Measurements from ENCODE around the gene GABBR2. TPM values are rescaled to one million over a fixed set of nuclear protein-coding genes. Genes with fewer than 3 reads are reported as not detected.
"Not testable (repeated sequence)": the region's sequence is repeated elsewhere in the genome, so short reads cannot be mapped to it uniquely, and the experiment has no call there.

Gene GABBR2
- total RNA-seq, 2 experiments from 2014 or later: not detected

DNA sequence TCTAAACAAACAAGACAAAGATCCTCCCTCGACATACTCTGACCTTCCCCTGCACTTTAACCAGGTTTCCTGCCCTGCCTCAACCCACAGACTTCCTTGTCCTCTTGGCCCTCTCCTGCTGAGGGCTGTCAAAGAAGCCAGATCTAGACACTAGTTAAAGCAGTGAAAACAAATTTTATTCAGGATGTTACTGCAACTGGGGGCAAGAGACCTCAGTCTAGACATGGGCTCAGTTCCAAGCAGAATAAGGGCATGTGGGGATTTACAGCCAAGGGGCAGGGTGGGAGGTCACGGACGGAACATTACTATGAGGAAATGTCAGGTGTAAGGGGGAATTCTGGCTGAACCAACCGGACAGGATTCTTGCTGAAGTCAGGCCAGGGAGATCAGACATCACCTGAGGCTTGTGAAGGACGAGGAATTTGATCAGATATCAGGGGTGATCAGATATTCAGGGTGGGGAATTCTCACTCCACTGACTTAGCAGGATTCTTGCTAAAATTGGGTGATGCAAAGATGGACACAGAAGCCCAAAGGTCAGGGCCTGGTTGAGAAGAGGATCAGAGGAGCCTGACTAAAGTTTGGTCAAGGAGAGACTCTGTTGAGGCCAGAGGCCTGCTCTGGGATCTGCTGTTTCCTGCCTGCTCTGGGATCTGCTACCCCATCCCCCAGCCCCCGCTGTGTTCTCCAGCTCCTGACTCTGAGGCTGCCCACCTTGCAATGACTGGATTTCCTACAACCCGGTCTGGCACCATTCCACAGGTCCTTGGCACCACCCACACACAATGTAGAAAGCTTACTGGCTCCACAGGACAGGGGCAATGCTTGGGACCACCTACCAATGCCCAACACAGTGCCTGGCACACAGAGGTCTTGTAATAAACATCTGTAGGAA lies 21.5 kb downstream of the GABBR2 start:
- H3K36me3 ChIP-seq (ENCODE audit: insufficient read depth, low read length): no peaks in the 10 kb centered on the region
- DNase-seq: no peak
- no peak overlapping the region for H3K4me3 ChIP-seq (ENCODE audit: low read length)
- peaks cover 0 to 2% of the 10 kb centered on the region in 2 experiments for H3K27me3 ChIP-seq (ENCODE audit: control insufficient read depth in 1 of 2, insufficient read depth in 2 of 2, low read length in 2 of 2)
- TF ChIP-seq, protein P1, sequence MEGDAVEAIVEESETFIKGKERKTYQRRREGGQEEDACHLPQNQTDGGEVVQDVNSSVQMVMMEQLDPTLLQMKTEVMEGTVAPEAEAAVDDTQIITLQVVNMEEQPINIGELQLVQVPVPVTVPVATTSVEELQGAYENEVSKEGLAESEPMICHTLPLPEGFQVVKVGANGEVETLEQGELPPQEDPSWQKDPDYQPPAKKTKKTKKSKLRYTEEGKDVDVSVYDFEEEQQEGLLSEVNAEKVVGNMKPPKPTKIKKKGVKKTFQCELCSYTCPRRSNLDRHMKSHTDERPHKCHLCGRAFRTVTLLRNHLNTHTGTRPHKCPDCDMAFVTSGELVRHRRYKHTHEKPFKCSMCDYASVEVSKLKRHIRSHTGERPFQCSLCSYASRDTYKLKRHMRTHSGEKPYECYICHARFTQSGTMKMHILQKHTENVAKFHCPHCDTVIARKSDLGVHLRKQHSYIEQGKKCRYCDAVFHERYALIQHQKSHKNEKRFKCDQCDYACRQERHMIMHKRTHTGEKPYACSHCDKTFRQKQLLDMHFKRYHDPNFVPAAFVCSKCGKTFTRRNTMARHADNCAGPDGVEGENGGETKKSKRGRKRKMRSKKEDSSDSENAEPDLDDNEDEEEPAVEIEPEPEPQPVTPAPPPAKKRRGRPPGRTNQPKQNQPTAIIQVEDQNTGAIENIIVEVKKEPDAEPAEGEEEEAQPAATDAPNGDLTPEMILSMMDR (IDR thresholded peaks at IDR 0.05): no peak
- ChIA-PET CTCF (no interaction called here), POLR2A (no interaction called here)
- Mint-ChIP-seq H3K36me3 (ENCODE audit: low read depth) (no peaks in the 10 kb centered on the region), H3K27ac (no peak overlapping the region), H3K9me3 (no peaks in the 10 kb centered on the region), H3K4me3 (no peak overlapping the region), H3K4me1 (ENCODE audit: low read depth) (no peaks in the 10 kb centered on the region), H3K27me3 (no peaks in the 10 kb centered on the region)
- no peak for ATAC-seq (ENCODE audit: poor library complexity)
- no peak overlapping the region for H3K27ac ChIP-seq (ENCODE audit: low read depth in 1 of 2, low read length in 2 of 2)
- H3K9me3 ChIP-seq (ENCODE audit: control insufficient read depth in 1 of 2, insufficient read depth in 1 of 2, low read length in 2 of 2): no peaks in the 10 kb centered on the region
- H3K4me1 ChIP-seq (ENCODE audit: insufficient read depth, low read length): no peaks in the 10 kb centered on the region
- intact Hi-C loops (cut with DNase I, micrococcal nuclease): no loop called here

DNA sequence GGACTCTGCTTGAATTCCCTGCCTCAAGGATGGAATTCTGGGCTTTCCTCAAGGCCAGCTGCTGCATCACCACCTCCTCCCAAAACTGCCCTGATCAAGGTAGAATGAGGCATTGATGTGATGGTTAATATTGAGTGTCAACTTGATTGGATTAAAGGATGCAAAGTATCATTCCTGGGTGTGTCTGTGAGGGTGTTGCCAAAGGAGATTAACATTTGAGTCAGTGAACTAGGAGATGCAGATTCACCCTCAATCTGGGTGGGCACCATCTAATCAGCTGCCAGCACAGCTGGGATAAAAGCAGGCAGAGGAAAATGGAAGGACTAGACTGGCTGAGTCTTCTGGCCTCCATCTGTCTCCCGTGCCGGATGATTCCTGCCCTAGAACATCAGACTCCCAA lies 23.9 kb downstream of the GABBR2 start:
- POLR2A ChIA-PET: interaction anchor here (0.6 kb wide), 1 partner anchor 9 kb away, joined by 3 read pairs; no protein-coding TSS in a partner anchor

DNA sequence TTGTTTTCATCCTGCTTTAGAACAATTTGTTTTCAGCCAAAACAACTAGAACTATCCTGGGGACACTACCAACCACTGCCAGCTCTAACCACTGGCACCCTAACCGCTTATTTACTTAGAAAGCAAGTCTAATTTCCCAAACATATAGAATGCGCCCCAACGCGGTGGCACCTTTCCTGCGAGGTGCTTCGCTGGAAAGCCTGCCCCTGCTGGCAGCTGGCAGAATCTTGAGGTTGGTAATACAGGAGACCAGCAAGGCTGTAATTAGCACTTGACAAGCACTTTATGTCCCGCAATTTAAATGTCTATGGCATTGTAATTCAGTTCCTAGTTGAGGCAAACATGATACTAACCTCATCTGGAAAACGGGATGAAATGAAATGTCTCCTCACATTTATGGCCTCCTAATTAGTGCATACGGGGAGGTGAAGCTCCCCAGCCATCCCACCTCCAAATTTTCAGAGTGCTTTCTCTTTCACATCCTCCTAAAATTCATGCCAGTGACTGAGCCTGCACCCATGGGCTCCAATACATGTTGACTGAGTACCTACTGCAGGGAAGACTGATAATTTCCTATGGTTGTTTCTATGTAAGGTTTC lies 30.4 kb downstream of the GABBR2 start:
- H3K9me3 Mint-ChIP-seq: peaks cover 3% of the 10 kb centered on the region
- no peaks in the 10 kb centered on the region for H3K36me3 ChIP-seq (ENCODE audit: insufficient read depth, low read length)
- CTCF ChIA-PET: no interaction called here
- no peaks in the 10 kb centered on the region for H3K4me1 Mint-ChIP-seq (ENCODE audit: low read depth)
- POLR2A ChIA-PET: no interaction called here
- no peaks in the 10 kb centered on the region for H3K9me3 ChIP-seq (ENCODE audit: control insufficient read depth in 1 of 2, insufficient read depth in 1 of 2, low read length in 2 of 2)
- no peaks in the 10 kb centered on the region for H3K36me3 Mint-ChIP-seq (ENCODE audit: low read depth)
- no peak overlapping the region for H3K4me3 Mint-ChIP-seq
- ATAC-seq (ENCODE audit: poor library complexity) (no peak), DNase-seq (peak in 1 of 14 experiments; percentile 6)
- no peak overlapping the region for H3K27ac Mint-ChIP-seq
- no peak overlapping the region for H3K4me3 ChIP-seq (ENCODE audit: low read length)
- peaks cover 5 to 7% of the 10 kb centered on the region in 2 experiments for H3K27me3 ChIP-seq (ENCODE audit: control insufficient read depth in 1 of 2, insufficient read depth in 2 of 2, low read length in 2 of 2)
- intact Hi-C loops (cut with DNase I, micrococcal nuclease): no loop called here
- TF ChIP-seq, protein P1 (IDR thresholded peaks at IDR 0.05): no peak
- no peaks in the 10 kb centered on the region for H3K4me1 ChIP-seq (ENCODE audit: insufficient read depth, low read length)
- H3K27me3 Mint-ChIP-seq: peaks cover 42% of the 10 kb centered on the region
- H3K27ac ChIP-seq (ENCODE audit: low read depth in 1 of 2, low read length in 2 of 2): no peak overlapping the region

More for the DNA sequence above, 23.9 kb downstream of the GABBR2 start:
- H3K4me3 ChIP-seq (ENCODE audit: low read length); H3K9me3 ChIP-seq (ENCODE audit: control insufficient read depth in 1 of 2, insufficient read depth in 1 of 2, low read length in 2 of 2); H3K27me3 Mint-ChIP-seq; H3K9me3 Mint-ChIP-seq; intact Hi-C loops (cut with DNase I, micrococcal nuclease); H3K4me1 ChIP-seq (ENCODE audit: insufficient read depth, low read length); H3K36me3 ChIP-seq (ENCODE audit: insufficient read depth, low read length); H3K27me3 ChIP-seq (ENCODE audit: control insufficient read depth in 1 of 2, insufficient read depth in 2 of 2, low read length in 2 of 2); H3K27ac Mint-ChIP-seq; H3K4me1 Mint-ChIP-seq (ENCODE audit: low read depth); H3K27ac ChIP-seq (ENCODE audit: low read depth in 1 of 2, low read length in 2 of 2); CTCF ChIA-PET; DNase-seq; H3K36me3 Mint-ChIP-seq (ENCODE audit: low read depth); ATAC-seq (ENCODE audit: poor library complexity); H3K4me3 Mint-ChIP-seq: not testable (repeated sequence)

Measured in CD4-positive, alpha-beta T cell (primary cell).